Fibroblast of skin of abdomen (primary cell): ENCODE data around the gene ASB4.
"Not testable (repeated sequence)": the region's sequence is repeated elsewhere in the genome, so short reads cannot be mapped to it uniquely, and the experiment has no call there.

Experiments
- DNase-seq: peaks from one replicate; pipeline ENCODE4 v3.0.0-alpha.2; 2013

The ASB4 gene

GRCh38 chr7:95527033-95527775 is 41.5 kb downstream of the ASB4 start:
- DNase-seq: peak; percentile 37

GRCh38 chr7:95527776-95528250 is 42.1 kb downstream of the ASB4 start:
- DNase-seq: no peak

- no peak for DNase-seq
Observed at GRCh38 chr7:95529701-95530100, 44.0 kb downstream of the ASB4 start.

GRCh38 chr7:95530881-95531280 is 45.1 kb downstream of the ASB4 start:
- DNase-seq: no peak

GRCh38 chr7:95531605-95532219 is 46.0 kb downstream of the ASB4 start:
- DNase-seq: no peak

- DNase-seq: no peak
Observed at GRCh38 chr7:95534796-95535195, 49.1 kb downstream of the ASB4 start.

- no peak for DNase-seq
Observed at GRCh38 chr7:95535662-95536061, 49.9 kb downstream of the ASB4 start.

- DNase-seq: no peak
Observed at GRCh38 chr7:95536656-95537311, 51.0 kb downstream of the ASB4 start.

GRCh38 chr7:95537468-95537867 is 51.7 kb downstream of the ASB4 start:
- DNase-seq: no peak

- DNase-seq: no peak
Observed at GRCh38 chr7:95539426-95539825, 53.7 kb downstream of the ASB4 start.

- no peak for DNase-seq
Observed at GRCh38 chr7:95540366-95540765, 54.6 kb downstream of the ASB4 start.

GRCh38 chr7:95543312-95543711 is 57.6 kb downstream of the ASB4 start:
- DNase-seq: no peak

GRCh38 chr7:95544171-95544570 is 58.4 kb downstream of the ASB4 start:
- DNase-seq: no peak

GRCh38 chr7:95545007-95545615 is 59.4 kb downstream of the ASB4 start:
- peak; percentile 29 for DNase-seq

- DNase-seq: no peak
Observed at GRCh38 chr7:95545673-95546072, 59.9 kb downstream of the ASB4 start.

- no peak for DNase-seq
Observed at GRCh38 chr7:95546647-95547046, 60.9 kb downstream of the ASB4 start.

GRCh38 chr7:95547361-95548348 is 61.9 kb downstream of the ASB4 start:
- no peak for DNase-seq

GRCh38 chr7:95549818-95550529 is 64.2 kb downstream of the ASB4 start:
- peak; percentile 41 for DNase-seq

GRCh38 chr7:95550546-95550945 is 64.8 kb downstream of the ASB4 start:
- DNase-seq: no peak

GRCh38 chr7:95552010-95552926 is 66.5 kb downstream of the ASB4 start:
- DNase-seq: not testable (repeated sequence)
